ENCODE data around the gene PXYLP1.

DNA sequence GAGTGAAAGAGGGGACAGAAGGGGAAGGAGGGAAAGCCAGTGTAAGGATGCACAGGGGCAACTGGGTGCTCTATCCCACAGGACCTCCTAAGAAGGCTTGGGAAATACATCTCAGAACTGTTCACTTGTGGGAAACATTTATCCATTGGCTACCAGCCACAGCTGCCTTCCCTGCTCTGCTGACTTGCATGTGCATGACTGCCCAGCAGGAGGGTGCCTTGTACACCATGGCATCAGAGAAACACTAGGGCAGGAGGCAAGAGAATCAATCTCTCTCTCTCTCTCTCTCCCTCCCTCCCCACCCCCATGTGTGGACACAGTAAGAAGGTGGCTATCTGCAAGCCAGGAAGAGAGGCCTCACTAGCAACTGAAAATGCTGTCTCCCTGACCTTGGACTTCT is 73.8 kb downstream of the PXYLP1 start:
- TF ChIP-seq CTCF (conservative IDR thresholded peaks at IDR 0.05; ENCODE audit: low read depth, low read length), result no peak
- no peak for TF ChIP-seq EZH2 (IDR thresholded peaks at IDR 0.05; ENCODE audit: borderline replicate concordance, low read depth, low read length, poor library complexity, severe bottlenecking)

Measured in A673 (cell line).